K562 (cell line): ENCODE results near the gene CXorf65. TPM values are rescaled to one million over a fixed set of nuclear protein-coding genes. Genes with fewer than 3 reads are reported as not detected.

Source experiments
- ATAC-seq: fragments of 200-7000 bp; cut with Tn5 transposase; 3 replicates; pipeline ENCODE4 v1.9.1; 2020; ENCODE audit warnings: moderate library complexity
- BruUV-seq: library from RNA; stranded (reverse); fragments of 400-500 nt; replicated peaks from 2 replicates; lab custom pipeline; 2021; lab: Mats Ljungman, UMichigan
- CTCF ChIA-PET: fragments of 300-600 bp; formaldehyde crosslinking; extraction: SDS; loops from one replicate; lab custom pipeline; 2021; ENCODE audit warnings: low intra/inter-chr PET ratio; lab: Yijun Ruan, JAX
- POLR2A ChIA-PET: fragments of 300-600, 350-650 bp; sonication (Branson Sonifier 250); formaldehyde crosslinking; extraction: SDS; loops from one replicate; lab custom pipeline; 2021; ENCODE audit warnings: antibody characterized with exemption, inconsistent platforms; lab: Yijun Ruan, JAX
- DNase-seq, 4 experiments: peaks; one replicate each; pipeline versions ENCODE4 v3.0.0 to v3.0.0-alpha.2; 2011 to 2018; ENCODE audit warnings: low spot score in 3 of 4, mixed read lengths in 3 of 4; ENCODE audit errors: extremely low read depth in 1 of 4
- FAIRE-seq: peaks from 2 replicates; lab custom pipeline; 2011; peaks lifted over from hg19 to GRCh38; lab: Jason Lieb, UNC
- H2AFZ ChIP-seq: 2 replicates; pipeline ENCODE4 v1.6.0; 2011; ENCODE audit warnings: low read depth, low read length, control low read depth, inconsistent platforms
- H3K27ac ChIP-seq: fragments of 200-600 bp; 3 replicates; pipeline ENCODE4 v1.8.0; 2011; ENCODE audit warnings: low read depth, mild to moderate bottlenecking, control low read depth, inconsistent platforms, low read length, moderate library complexity, mixed read lengths; ENCODE audit errors: extremely low read depth
- H3K27me3 ChIP-seq, 2 experiments: fragments of 300-600 bp in 1 of 2; 2 replicates in 1 of 2; 3 replicates in 1 of 2; pipeline versions ENCODE4 v1.6.0 to v1.8.0; 2011; ENCODE audit warnings: inconsistent platforms in 2 of 2, low read length in 2 of 2, mild to moderate bottlenecking in 1 of 2, mixed read lengths in 1 of 2, moderate library complexity in 1 of 2; ENCODE audit not compliant: control insufficient read depth in 2 of 2, insufficient read depth in 2 of 2
- H3K36me3 ChIP-seq: fragments of 300-600 bp; 3 replicates; pipeline ENCODE4 v1.8.0; 2011; ENCODE audit warnings: mild to moderate bottlenecking, low read length, inconsistent platforms; ENCODE audit not compliant: control insufficient read depth, insufficient read depth
- H3K4me1 ChIP-seq, 2 experiments: fragments of 200-600 bp in 1 of 2; replicated peaks in 1 of 2; 2 replicates in 1 of 2; 3 replicates in 1 of 2; pipeline versions ENCODE4 v1.5.1 to v1.8.0; 2011; ENCODE audit warnings: inconsistent platforms in 2 of 2, low read length in 2 of 2, mild to moderate bottlenecking in 1 of 2, mixed read lengths in 1 of 2, moderate library complexity in 1 of 2; ENCODE audit not compliant: control insufficient read depth in 2 of 2, insufficient read depth in 2 of 2
- H3K4me2 ChIP-seq: 2 replicates; pipeline ENCODE4 v1.6.1; 2011; ENCODE audit warnings: low read length, control low read depth, inconsistent platforms, mixed read lengths; ENCODE audit not compliant: insufficient read depth
- H3K4me3 ChIP-seq: fragments of 200-600 bp; sonication (generic), shearing (Covaris generic); 2 replicates; pipeline ENCODE4 v1.5.1; 2016; ENCODE audit warnings: control low read depth, inconsistent platforms
- H3K79me2 ChIP-seq: fragments of 200-600 bp; 3 replicates; pipeline ENCODE4 v1.8.0; 2011; ENCODE audit warnings: low read length, inconsistent platforms; ENCODE audit not compliant: control insufficient read depth, insufficient read depth
- H3K9ac ChIP-seq, 2 experiments: 2 replicates each; pipeline versions ENCODE4 v1.6.0 to v1.6.1; 2011; ENCODE audit warnings: low read depth in 2 of 2, low read length in 2 of 2, control low read depth in 1 of 2, inconsistent platforms in 1 of 2, mild to moderate bottlenecking in 1 of 2, mixed read lengths in 1 of 2; ENCODE audit not compliant: insufficient read depth in 1 of 2
- H3K9me1 ChIP-seq: one replicate; pipeline ENCODE4 v1.6.0; 2011; ENCODE audit warnings: inconsistent platforms, mild to moderate bottlenecking, low read length, moderate library complexity; ENCODE audit not compliant: control insufficient read depth, insufficient read depth
- H3K9me3 ChIP-seq: replicated peaks from 2 replicates; pipeline ENCODE4 v1.5.1; 2011; ENCODE audit warnings: low read depth, low read length, inconsistent platforms; ENCODE audit not compliant: control insufficient read depth, insufficient read depth
- H4K20me1 ChIP-seq: replicated peaks from 2 replicates; pipeline ENCODE4 v1.6.1; 2011; ENCODE audit warnings: low read length, inconsistent platforms, mixed read lengths; ENCODE audit not compliant: control insufficient read depth, insufficient read depth
- ARID1B ChIP-seq: fragments of 450-650 bp; IDR thresholded peaks from 2 replicates; pipeline ENCODE4 v1.6.1; 2016; ENCODE audit warnings: antibody characterized with exemption, mild to moderate bottlenecking, inconsistent platforms
- CBFA2T3 ChIP-seq: fragments of 450-650 bp; IDR thresholded peaks from 2 replicates; pipeline ENCODE4 v1.6.1; 2017
- DPF2 ChIP-seq: fragments of 450-650 bp; IDR thresholded peaks from 2 replicates; pipeline ENCODE4 v1.6.1; 2016
- EHMT2 ChIP-seq: fragments of 450-650 bp; IDR thresholded peaks from 2 replicates; pipeline ENCODE4 v1.6.1; 2018; ENCODE audit warnings: antibody characterized with exemption
- EP300 ChIP-seq: IDR thresholded peaks from 2 replicates; pipeline ENCODE4 v1.6.1; 2012; ENCODE audit warnings: low read length, improper control_type of control experiment
- EZH2 ChIP-seq: IDR thresholded peaks from 2 replicates; pipeline ENCODE4 v1.6.1; 2012; ENCODE audit warnings: low read depth, mild to moderate bottlenecking, inconsistent platforms, low read length, borderline replicate concordance
- GATA2 ChIP-seq: sonication (generic); formaldehyde crosslinking; IDR thresholded peaks from 2 replicates; pipeline ENCODE4 v1.4.0; 2020; ENCODE audit warnings: mild to moderate bottlenecking, missing genetic modification reagents
- GATAD2A ChIP-seq: fragments of 450-650 bp; IDR thresholded peaks from 2 replicates; pipeline ENCODE4 v1.6.1; 2017
- HDAC1 ChIP-seq, 2 experiments: fragments of 450-650 bp; IDR thresholded peaks; 2 replicates each; pipeline ENCODE4 v1.6.1; 2016 to 2017; ENCODE audit warnings: inconsistent platforms in 1 of 2, mild to moderate bottlenecking in 1 of 2, moderate library complexity in 1 of 2
- KDM1A ChIP-seq, 2 experiments: fragments of 450-650 bp; IDR thresholded peaks; 2 replicates each; pipeline ENCODE4 v1.6.1; 2016; ENCODE audit warnings: mild to moderate bottlenecking in 2 of 2
- MEIS2 ChIP-seq: fragments of 450-650 bp; IDR thresholded peaks from 2 replicates; pipeline ENCODE4 v1.6.1; 2014; ENCODE audit warnings: mild to moderate bottlenecking; ENCODE audit not compliant: partially characterized antibody
- MTA1 ChIP-seq: fragments of 450-650 bp; IDR thresholded peaks from 2 replicates; pipeline ENCODE4 v1.6.1; 2017; ENCODE audit warnings: borderline replicate concordance
- MTA2 ChIP-seq: fragments of 450-650 bp; IDR thresholded peaks from 2 replicates; pipeline ENCODE4 v1.6.1; 2016; ENCODE audit warnings: low read depth
- MYNN ChIP-seq, 2 experiments: sonication (generic); formaldehyde crosslinking in 1 of 2; IDR thresholded peaks; 2 replicates each; pipeline versions ENCODE4 v1.5.0 to v1.6.1; 2016 to 2020; ENCODE audit warnings: antibody characterized with exemption in 1 of 2, missing genetic modification reagents in 1 of 2
- NFIC ChIP-seq: fragments of 450-650 bp; IDR thresholded peaks from 2 replicates; pipeline ENCODE4 v1.6.1; 2017; ENCODE audit warnings: mild to moderate bottlenecking, inconsistent platforms
- POLR2AphosphoS5 ChIP-seq: IDR thresholded peaks from 2 replicates; pipeline ENCODE4 v1.6.1; 2011; ENCODE audit warnings: mild to moderate bottlenecking, low read depth, low read length, moderate library complexity; ENCODE audit not compliant: control insufficient read depth, insufficient read depth
- RCOR1 ChIP-seq, 2 experiments: IDR thresholded peaks; 2 replicates each; pipeline ENCODE4 v1.6.1; 2012; ENCODE audit warnings: low read depth in 2 of 2, low read length in 2 of 2, borderline replicate concordance in 1 of 2, improper control_type of control experiment in 1 of 2
- SMARCA4 ChIP-seq: fragments of 450-650 bp; IDR thresholded peaks from 2 replicates; pipeline ENCODE4 v1.6.1; 2016
- ZEB2 ChIP-seq: fragments of 450-650 bp; IDR thresholded peaks from 2 replicates; pipeline ENCODE4 v1.6.1; 2016
- ZNF175 ChIP-seq: fragments of 200-800 bp; sonication (Bioruptor generic); IDR thresholded peaks from 2 replicates; pipeline ENCODE4 v1.6.1; 2016; ENCODE audit warnings: low read depth, mild to moderate bottlenecking, missing genetic modification characterization, missing compliant biosample characterization
- ZNF263 ChIP-seq: sonication (generic); formaldehyde crosslinking; IDR thresholded peaks from 2 replicates; pipeline ENCODE4 v1.8.0; 2022; ENCODE audit warnings: mild to moderate bottlenecking, missing genetic modification reagents, borderline replicate concordance
- WGBS: fragments of 100-300 bp; shearing (Covaris generic); methylation state at CpG from one replicate; pipeline ENCODE4 v1.1.6; 2016; ENCODE audit warnings: low coverage, mixed read lengths; ENCODE audit not compliant: insufficient coverage; ENCODE audit errors: missing lambda C conversion rate; 5-methylcytosine and 5-hydroxymethylcytosine counted together
- in situ Hi-C: fragments of 300-500 bp; cut with MboI; formaldehyde crosslinking; loops from 4 replicates; pipeline ENCODE4 v1.15.0; 2018; ENCODE audit warnings: inconsistent platforms, mixed read lengths
- intact Hi-C: fragments of 100-400 bp; cut with micrococcal nuclease; formaldehyde crosslinking; loops from 2 replicates; pipeline ENCODE4 v1.14.2; 2022
- polyA plus RNA-seq, 8 experiments: library from polyadenylated mRNA; depleted of rRNA in 4 of 8; stranded (reverse) in 5 of 8; unstranded in 3 of 8; fragments of >200 nt; fragmentation: Nextera tagmentation in 2 of 8; fragmentation: Illumina TruSeq in 1 of 8; extraction: Ambion mirVana in 2 of 8; extraction: Trizol in 1 of 8; gene quantifications; 2 replicates each; pipeline versions ENCODE4 v1.2.1 to v1.2.3, GENCODE V29; 2011 to 2014; ENCODE audit warnings: inconsistent platforms in 1 of 8, missing spikeins in 1 of 8
- total RNA-seq, 7 experiments: library from RNA; depleted of rRNA in 6 of 7; stranded (reverse); fragments of >200 nt in 6 of 7; fragmentation: Illumina TruSeq in 2 of 7; extraction: Trizol in 2 of 7; gene quantifications; 2 replicates each; pipeline versions ENCODE4 v1.2.1 to v1.2.3, GENCODE V29; 2011 to 2021; ENCODE audit warnings: low replicate concordance in 1 of 7

Gene CXorf65
- total and polyA plus RNA-seq, 9 of the 15 experiments (the other 6 are each of a cell fraction or from before 2014, with no cell fraction given), result 1.4 to 8.4 (median 2.9) TPM

DNA sequence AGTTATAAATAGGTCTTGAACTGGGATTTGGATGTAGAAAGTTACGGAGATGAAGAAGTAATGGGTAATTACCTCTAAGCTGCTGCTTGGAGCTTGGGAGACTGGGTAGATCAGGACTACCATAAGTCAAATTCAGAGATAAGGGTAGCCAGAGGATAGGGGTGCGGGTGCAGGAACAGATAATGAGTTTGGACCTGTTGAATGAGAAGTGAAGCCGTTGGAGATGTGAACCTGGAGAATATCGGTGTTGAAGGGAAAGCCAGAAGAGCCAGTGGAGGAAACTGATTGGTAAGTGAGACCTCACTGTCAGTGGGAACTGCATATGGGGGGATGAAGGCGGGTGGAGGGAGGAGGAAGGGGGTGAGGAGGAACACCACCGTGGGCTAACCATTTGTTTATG is 11.5 kb downstream of the CXorf65 start:
- H3K4me1 ChIP-seq, result peaks cover 14 to 24% of the 10 kb centered on the region in 2 experiments; a peak in 4 of 5 replicates
- H3K79me2 ChIP-seq, result peaks cover 11% of the 10 kb centered on the region
- ChIA-PET CTCF (no interaction called here), POLR2A (no interaction called here)
- H3K9ac ChIP-seq, result peak overlapping the region; percentile 71 to 95; a peak in 3 of 4 replicates
- ATAC-seq, result peak; percentile 23
- no peaks in the 10 kb centered on the region for H4K20me1 ChIP-seq
- TSS peak; percentile 90 for BruUV-seq
- H3K9me3 ChIP-seq, result no peaks in the 10 kb centered on the region
- H3K4me2 ChIP-seq, result peak overlapping the region; percentile 87
- H3K27me3 ChIP-seq, result no peaks in the 10 kb centered on the region
- no peaks in the 10 kb centered on the region for H3K36me3 ChIP-seq
- H2AFZ ChIP-seq, result peak overlapping the region; percentile 96
- intact Hi-C loops, result no loop called here
- peak overlapping the region; percentile 67 for H3K27ac ChIP-seq
- peak in 2 of 4 experiments; percentile 68 to 72 for DNase-seq
- peak overlapping the region; percentile 59 for H3K4me3 ChIP-seq
- in situ Hi-C loops, result loop anchor here (5.0 kb wide), 1 partner anchor 82 kb away; no protein-coding TSS in a partner anchor
- no peaks in the 10 kb centered on the region for H3K9me1 ChIP-seq
- FAIRE-seq, result peak; percentile 86
- 2% methylated on average over 4 of the region's 6 CpGs for WGBS
- peak; percentile 28 to 53; a peak in 1 of 4 replicates for TF ChIP-seq KDM1A (IDR thresholded peaks at IDR 0.05)
- no peak for TF ChIP-seq GATA2
- peak; percentile 49; the same call in 1 of the 2 replicates for TF ChIP-seq EP300
- TF ChIP-seq MYNN (IDR thresholded peaks at IDR 0.05), result no peak
- no peak for TF ChIP-seq MYNN (CRISPR knock-in tag; IDR thresholded peaks at IDR 0.05)
- TF ChIP-seq ZNF175 (CRISPR knock-in tag), result no peak
- TF ChIP-seq MTA2, result peak; percentile 49; the same call in 1 of the 2 replicates
- TF ChIP-seq MEIS2, result peak; percentile 68
- 0 out of 2 replicates have a peak, but pooled peaks have one; percentile 23 for TF ChIP-seq MTA1
- TF ChIP-seq DPF2, result peak; percentile 77
- 0 out of 2 replicates have a peak, but pooled peaks have one; percentile 26 for TF ChIP-seq EHMT2
- TF ChIP-seq CBFA2T3, result peak; percentile 89
- peak in 1 of 2 experiments; percentile 20; a peak in 1 of 4 replicates for TF ChIP-seq RCOR1 (IDR thresholded peaks at IDR 0.05; ENCODE audit: borderline replicate concordance in 1 of 2, low read depth in 2 of 2, low read length in 2 of 2)
- TF ChIP-seq SMARCA4, result peak; percentile 76
- TF ChIP-seq GATAD2A, result peak; percentile 78; the same call in 1 of the 2 replicates
- TF ChIP-seq ZEB2, result peak; percentile 57; the same call in 1 of the 2 replicates
- peak; percentile 41; the same call in 1 of the 2 replicates for TF ChIP-seq ZNF263 (CRISPR knock-in tag)
- peak; percentile 88 for TF ChIP-seq ARID1B
- no peak for TF ChIP-seq EZH2
- peak in 1 of 2 experiments; percentile 26; a peak in 1 of 4 replicates for TF ChIP-seq HDAC1 (IDR thresholded peaks at IDR 0.05)
- TF ChIP-seq POLR2AphosphoS5, result peak; percentile 47; the same call in 1 of the 2 replicates
- peak; percentile 41 for TF ChIP-seq NFIC
